OCI-LY7 (cell line): ENCODE results near the gene EHD3. TPM values are rescaled to one million over a fixed set of nuclear protein-coding genes. Genes with fewer than 3 reads are reported as not detected.

Experiments
- BruUV-seq: library from RNA; stranded (reverse); fragments of 400-500 nt; replicated peaks from 2 replicates; lab custom pipeline; 2021; lab: Mats Ljungman, UMichigan
- CTCF ChIA-PET: fragments of 300-600 bp; sonication (Branson Sonifier 250); formaldehyde crosslinking; loops from one replicate; lab custom pipeline; 2022; ENCODE audit warnings: antibody characterized with exemption; ENCODE audit not compliant: unreplicated experiment; lab: Charles Lee
- POLR2A ChIA-PET: fragments of 300-600 bp; sonication (Branson Sonifier 250); formaldehyde crosslinking; loops from one replicate; lab custom pipeline; 2022; ENCODE audit warnings: antibody characterized with exemption; lab: Charles Lee
- DNase-seq: peaks from one replicate; pipeline ENCODE4 v3.0.0-alpha.2; 2015; ENCODE audit warnings: low spot score
- H2AFZ ChIP-seq: fragments of 200-600 bp; sonication (generic), shearing (Covaris generic); 2 replicates; pipeline ENCODE4 v1.6.1; 2014; ENCODE audit warnings: mild to moderate bottlenecking, antibody characterized with exemption, low read length, moderate library complexity
- H3K27ac ChIP-seq: fragments of 200-600 bp; sonication (generic); 2 replicates; pipeline ENCODE4 v1.5.1; 2014; ENCODE audit warnings: mixed run types, low read depth, mild to moderate bottlenecking, moderate library complexity, low read length, inconsistent platforms; ENCODE audit not compliant: poor library complexity, severe bottlenecking
- H3K36me3 ChIP-seq: fragments of 200-600 bp; sonication (generic); 2 replicates; pipeline ENCODE4 v1.6.1; 2014; ENCODE audit warnings: mild to moderate bottlenecking, antibody characterized with exemption, low read length, moderate library complexity, mixed read lengths; ENCODE audit not compliant: insufficient read depth
- H3K4me1 ChIP-seq: fragments of 200-600 bp; sonication (generic); 2 replicates; pipeline ENCODE4 v1.5.1; 2014; ENCODE audit warnings: mild to moderate bottlenecking, low read length; ENCODE audit not compliant: insufficient read depth, poor library complexity, severe bottlenecking
- H3K4me2 ChIP-seq: fragments of 200-600 bp; sonication (generic); 2 replicates; pipeline ENCODE4 v1.6.1; 2014; ENCODE audit warnings: mild to moderate bottlenecking, low read length
- H3K4me3 ChIP-seq: fragments of 200-600 bp; sonication (generic); 2 replicates; pipeline ENCODE4 v1.5.1; 2014; ENCODE audit warnings: mild to moderate bottlenecking, low read depth, low read length; ENCODE audit not compliant: poor library complexity, severe bottlenecking
- H3K79me2 ChIP-seq: fragments of 200-600 bp; sonication (generic); 2 replicates; pipeline ENCODE4 v1.6.1; 2016; ENCODE audit warnings: low read depth, mild to moderate bottlenecking, low read length, moderate library complexity, mixed read lengths; ENCODE audit not compliant: insufficient read depth
- H3K9me2 ChIP-seq: fragments of 200-600 bp; sonication (generic); 2 replicates; pipeline ENCODE4 v1.6.1; 2016; ENCODE audit warnings: mild to moderate bottlenecking, low read length, mixed read lengths; ENCODE audit not compliant: insufficient read depth
- H3K9me3 ChIP-seq: fragments of 200-600 bp; sonication (generic); 2 replicates; pipeline ENCODE4 v1.6.1; 2014; ENCODE audit warnings: mild to moderate bottlenecking, mixed run types, low read length, mixed read lengths
- H4K20me1 ChIP-seq: fragments of 200-600 bp; sonication (generic); 2 replicates; pipeline ENCODE4 v1.6.1; 2014; ENCODE audit warnings: mild to moderate bottlenecking, antibody characterized with exemption, low read length, moderate library complexity, mixed read lengths; ENCODE audit not compliant: insufficient read depth
- EZH2phosphoT487 ChIP-seq: fragments of 200-600 bp; sonication (generic); IDR thresholded peaks from 2 replicates; pipeline ENCODE4 v1.6.1; 2018; ENCODE audit warnings: low read depth, borderline replicate concordance, mild to moderate bottlenecking, mixed run types, antibody characterized with exemption, low read length, moderate library complexity, mixed read lengths
- intact Hi-C: fragments of 100-400 bp; cut with micrococcal nuclease; formaldehyde crosslinking; loops from one replicate; pipeline ENCODE4 v1.10.0; 2022; ENCODE audit not compliant: unreplicated experiment
- total RNA-seq, 2 experiments: library from RNA; depleted of rRNA in 1 of 2; stranded (reverse); fragments of >200 nt in 1 of 2; shearing (Covaris generic) in 1 of 2; gene quantifications; 2 replicates each; pipeline ENCODE4 v1.2.3, GENCODE V29; 2014 to 2022
- TF ChIP-seq, protein P1 (sequence below): fragments of 200-600 bp; sonication (generic); conservative IDR thresholded peaks from 2 replicates; pipeline ENCODE4 v1.5.1; 2014; ENCODE audit warnings: mild to moderate bottlenecking, antibody characterized with exemption, low read length, moderate library complexity, mixed read lengths

Gene EHD3
- total RNA-seq, 2 experiments from 2014 or later = 0.73 to 3.4 TPM

DNA sequence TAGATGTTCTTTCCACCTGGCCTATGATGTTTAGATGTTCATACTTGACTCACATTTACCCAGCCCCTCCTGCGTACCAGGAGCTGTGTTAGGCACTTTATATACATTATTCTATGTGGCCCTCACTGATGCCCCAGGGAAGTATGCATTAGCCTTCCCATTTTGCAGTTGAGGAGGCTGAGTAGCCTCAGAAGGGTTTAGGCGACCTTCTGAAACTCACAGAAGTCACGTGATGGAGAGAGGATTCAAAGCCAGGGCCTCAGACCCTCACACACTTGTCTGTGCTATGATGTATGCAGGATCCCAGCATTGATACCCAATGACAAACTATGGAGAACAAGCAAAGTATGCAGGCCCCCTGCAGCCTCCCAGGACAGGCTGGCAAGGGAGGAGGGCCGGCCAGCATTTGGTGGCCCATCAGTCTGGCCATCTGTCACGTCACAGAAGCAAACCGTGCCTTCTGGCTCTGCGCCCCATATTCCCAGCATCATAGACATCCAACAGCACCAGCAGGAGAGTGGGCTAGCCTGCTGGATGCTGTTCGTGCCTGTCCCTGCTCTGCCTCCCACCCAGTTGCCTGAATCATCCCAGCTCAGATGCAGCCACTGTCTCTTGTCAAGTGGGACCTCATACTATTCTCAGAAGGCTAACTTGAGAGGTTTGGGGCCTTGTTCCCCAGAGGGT, 33.6 kb downstream of the EHD3 start:
- no peaks in the 10 kb centered on the region for H4K20me1 ChIP-seq
- H2AFZ ChIP-seq = no peak overlapping the region
- H3K4me3 ChIP-seq = no peak overlapping the region
- intact Hi-C loops = no loop called here
- no peaks in the 10 kb centered on the region for H3K79me2 ChIP-seq
- no peaks in the 10 kb centered on the region for H3K9me2 ChIP-seq
- H3K27ac ChIP-seq = no peak overlapping the region
- TF ChIP-seq, protein P1, sequence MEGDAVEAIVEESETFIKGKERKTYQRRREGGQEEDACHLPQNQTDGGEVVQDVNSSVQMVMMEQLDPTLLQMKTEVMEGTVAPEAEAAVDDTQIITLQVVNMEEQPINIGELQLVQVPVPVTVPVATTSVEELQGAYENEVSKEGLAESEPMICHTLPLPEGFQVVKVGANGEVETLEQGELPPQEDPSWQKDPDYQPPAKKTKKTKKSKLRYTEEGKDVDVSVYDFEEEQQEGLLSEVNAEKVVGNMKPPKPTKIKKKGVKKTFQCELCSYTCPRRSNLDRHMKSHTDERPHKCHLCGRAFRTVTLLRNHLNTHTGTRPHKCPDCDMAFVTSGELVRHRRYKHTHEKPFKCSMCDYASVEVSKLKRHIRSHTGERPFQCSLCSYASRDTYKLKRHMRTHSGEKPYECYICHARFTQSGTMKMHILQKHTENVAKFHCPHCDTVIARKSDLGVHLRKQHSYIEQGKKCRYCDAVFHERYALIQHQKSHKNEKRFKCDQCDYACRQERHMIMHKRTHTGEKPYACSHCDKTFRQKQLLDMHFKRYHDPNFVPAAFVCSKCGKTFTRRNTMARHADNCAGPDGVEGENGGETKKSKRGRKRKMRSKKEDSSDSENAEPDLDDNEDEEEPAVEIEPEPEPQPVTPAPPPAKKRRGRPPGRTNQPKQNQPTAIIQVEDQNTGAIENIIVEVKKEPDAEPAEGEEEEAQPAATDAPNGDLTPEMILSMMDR = no peak
- TF ChIP-seq EZH2phosphoT487 = no peak
- BruUV-seq = no TSS peak
- H3K4me1 ChIP-seq = peaks cover 19% of the 10 kb centered on the region
- CTCF ChIA-PET = interaction anchor here (1.1 to 1.3 kb wide), 2 partner anchors 9 to 11 kb away, joined by 3 read pairs; no protein-coding TSS in a partner anchor
- no peaks in the 10 kb centered on the region for H3K36me3 ChIP-seq
- no peak overlapping the region for H3K4me2 ChIP-seq
- POLR2A ChIA-PET = no interaction called here
- no peak for DNase-seq
- H3K9me3 ChIP-seq = no peaks in the 10 kb centered on the region

DNA sequence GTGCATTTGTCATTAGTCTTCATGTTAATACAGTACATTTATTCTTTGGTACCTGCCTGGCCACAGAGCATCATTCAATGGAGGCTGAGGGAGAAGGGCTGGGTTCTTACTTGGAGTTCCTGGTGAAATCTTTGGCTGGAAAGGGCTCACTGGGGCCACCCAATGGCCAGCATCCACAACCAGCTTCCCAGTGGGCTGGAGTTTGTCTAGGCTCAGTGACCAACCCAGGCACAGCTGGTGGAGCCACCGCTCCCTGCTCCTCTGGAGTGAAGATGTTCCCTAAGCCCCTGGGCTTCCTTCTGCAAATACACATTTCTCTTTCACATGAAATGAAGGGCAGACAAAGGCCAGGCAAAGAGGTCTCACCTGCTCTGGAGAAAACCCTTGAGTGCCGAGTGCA, 34.4 kb downstream of the EHD3 start:
- no peaks in the 10 kb centered on the region for H3K79me2 ChIP-seq
- no peak overlapping the region for H3K27ac ChIP-seq
- POLR2A ChIA-PET = no interaction called here
- TF ChIP-seq, protein P1 = peak; percentile 41
- TF ChIP-seq EZH2phosphoT487 = no peak
- no peak overlapping the region for H3K4me3 ChIP-seq
- no peaks in the 10 kb centered on the region for H4K20me1 ChIP-seq
- no peaks in the 10 kb centered on the region for H3K9me3 ChIP-seq
- CTCF ChIA-PET = interaction anchor here (1.1 kb wide), 1 partner anchor 10 kb away, joined by 3 read pairs; no protein-coding TSS in a partner anchor
- no peak overlapping the region for H3K4me2 ChIP-seq
- BruUV-seq = no TSS peak
- intact Hi-C loops = no loop called here
- no peaks in the 10 kb centered on the region for H3K9me2 ChIP-seq
- no peak overlapping the region for H2AFZ ChIP-seq
- peaks cover 15% of the 10 kb centered on the region for H3K4me1 ChIP-seq
- no peaks in the 10 kb centered on the region for H3K36me3 ChIP-seq
- DNase-seq = no peak

DNA sequence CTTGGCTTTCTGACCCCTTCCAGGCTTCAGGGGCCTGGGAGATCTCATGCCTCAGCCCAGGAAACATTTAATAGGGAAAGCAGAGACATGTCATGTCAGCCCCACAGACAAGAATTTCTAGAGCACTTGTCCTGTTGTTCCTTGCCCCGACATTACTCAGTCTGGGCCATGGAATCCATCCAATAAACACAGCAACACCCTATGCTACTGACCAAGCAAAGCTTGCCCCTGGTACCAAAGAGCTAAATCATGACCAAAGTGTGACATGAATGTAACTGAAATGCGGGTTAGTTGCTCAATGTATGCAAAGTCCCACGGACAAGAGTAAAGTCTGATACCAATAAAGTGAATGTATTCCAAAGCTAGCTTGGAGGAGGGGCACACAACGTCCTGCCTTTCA, 35.1 kb downstream of the EHD3 start:
- intact Hi-C loops = no loop called here
- Histone ChIP-seq H3K27ac (no peak overlapping the region), H3K4me1 (peaks cover 8% of the 10 kb centered on the region), H3K9me3 (no peaks in the 10 kb centered on the region), H3K4me3 (no peak overlapping the region), H3K36me3 (no peaks in the 10 kb centered on the region), H3K4me2 (no peak overlapping the region), H2AFZ (no peak overlapping the region), H3K79me2 (no peaks in the 10 kb centered on the region), H3K9me2 (no peaks in the 10 kb centered on the region), H4K20me1 (no peaks in the 10 kb centered on the region)
- ChIA-PET POLR2A (no interaction called here), CTCF (interaction anchor here (1.1 kb wide), 1 partner anchor 12 kb away, joined by 5 read pairs; no protein-coding TSS in a partner anchor)
- no peak for TF ChIP-seq EZH2phosphoT487
- TF ChIP-seq, protein P1 = no peak
- BruUV-seq = no TSS peak
- DNase-seq = no peak
